Esophagus squamous epithelium (tissue), 5 donors: Measurements from ENCODE around the gene HNF4A. TPM values are rescaled to one million over a fixed set of nuclear protein-coding genes. Genes with fewer than 3 reads are reported as not detected.

Experiments
- DNase-seq: peaks from one replicate; lab custom pipeline; 2025; lab: John Stamatoyannopoulos, UW
- H3K27ac ChIP-seq, 4 donors: fragments of 200-600 bp; sonication (generic); one replicate each; pipeline ENCODE4 v1.5.1; 2016 to 2019; ENCODE audit warnings: mild to moderate bottlenecking in 1 of 4
- H3K27me3 ChIP-seq, 4 donors: fragments of 200-600 bp; sonication (generic); 1 replicate in 3 of 4; 2 replicates in 1 of 4; pipeline versions ENCODE4 v1.5.1 to v1.6.0; 2017 to 2021; ENCODE audit warnings: antibody characterized with exemption in 1 of 4
- H3K36me3 ChIP-seq, 3 donors: fragments of 200-600 bp; sonication (generic); one replicate each; pipeline ENCODE4 v1.5.1; 2016 to 2019
- H3K4me1 ChIP-seq, 3 donors: fragments of 200-600 bp; sonication (generic); one replicate each; pipeline ENCODE4 v1.5.1; 2017 to 2019
- H3K4me3 ChIP-seq, 4 donors: fragments of 200-600 bp; sonication (generic); 1 replicate in 3 of 4; 2 replicates in 1 of 4; pipeline ENCODE4 v1.5.1; 2016 to 2019; ENCODE audit warnings: mild to moderate bottlenecking in 2 of 4, moderate library complexity in 1 of 4
- H3K9me3 ChIP-seq, 3 donors: fragments of 200-600 bp; sonication (generic); one replicate each; pipeline ENCODE4 v1.5.1; 2016 to 2019
- POLR2A ChIP-seq, 4 donors: fragments of 450-650 bp; IDR thresholded peaks; one replicate each; pipeline ENCODE4 v1.6.1; 2017; ENCODE audit warnings: antibody characterized with exemption in 4 of 4, mild to moderate bottlenecking in 4 of 4, moderate library complexity in 3 of 4
- WGBS, 2 donors: methylation state at CpG; one replicate each; pipeline ENCODE4 v1.1.5; 2018; 5-methylcytosine and 5-hydroxymethylcytosine counted together
- intact Hi-C: fragments of 100-400 bp; cut with DNase I; formaldehyde crosslinking; loops from one replicate; pipeline ENCODE4 v1.15.0; 2022
- total RNA-seq, 4 donors: library from RNA; depleted of rRNA; stranded (reverse); fragments of >200 nt; gene quantifications; one replicate each; pipeline ENCODE4 v1.1.0, GENCODE V29; 2016
- TF ChIP-seq, protein P1 (sequence below), 6 experiments: fragments of 450-650 bp in 4 of 6; fragments of 200-600 bp in 2 of 6; sonication (generic) in 2 of 6; IDR thresholded peaks; one replicate each; pipeline ENCODE4 v1.5.1; 2016 to 2019; ENCODE audit warnings: antibody characterized with exemption in 6 of 6, mild to moderate bottlenecking in 4 of 6, moderate library complexity in 4 of 6
- donor health status: DM: yes; HTN: yes; CAD: no.

The HNF4A gene
- total RNA-seq, 4 donors from 2014 or later = not detected

GRCh38 chr20:44354979-44355497, 461 bp upstream of the HNF4A start:
- H3K4me1 ChIP-seq = peaks cover 0 to 9% (median 0%) of the 10 kb centered on the region in 3 donors
- DNase-seq = no peak
- 64 to 70% methylated on average over 6 of the region's 6 CpGs for WGBS, 2 donors
- no peak overlapping the region for H3K27ac ChIP-seq
- no peak overlapping the region for H3K4me3 ChIP-seq
- peaks cover 0 to 60% (median 0%) of the 10 kb centered on the region in 4 donors for H3K27me3 ChIP-seq
- intact Hi-C loops = no loop called here
- H3K36me3 ChIP-seq = no peaks in the 10 kb centered on the region
- TF ChIP-seq POLR2A (IDR thresholded peaks at IDR 0.05) = no peak
- TF ChIP-seq, protein P1, sequence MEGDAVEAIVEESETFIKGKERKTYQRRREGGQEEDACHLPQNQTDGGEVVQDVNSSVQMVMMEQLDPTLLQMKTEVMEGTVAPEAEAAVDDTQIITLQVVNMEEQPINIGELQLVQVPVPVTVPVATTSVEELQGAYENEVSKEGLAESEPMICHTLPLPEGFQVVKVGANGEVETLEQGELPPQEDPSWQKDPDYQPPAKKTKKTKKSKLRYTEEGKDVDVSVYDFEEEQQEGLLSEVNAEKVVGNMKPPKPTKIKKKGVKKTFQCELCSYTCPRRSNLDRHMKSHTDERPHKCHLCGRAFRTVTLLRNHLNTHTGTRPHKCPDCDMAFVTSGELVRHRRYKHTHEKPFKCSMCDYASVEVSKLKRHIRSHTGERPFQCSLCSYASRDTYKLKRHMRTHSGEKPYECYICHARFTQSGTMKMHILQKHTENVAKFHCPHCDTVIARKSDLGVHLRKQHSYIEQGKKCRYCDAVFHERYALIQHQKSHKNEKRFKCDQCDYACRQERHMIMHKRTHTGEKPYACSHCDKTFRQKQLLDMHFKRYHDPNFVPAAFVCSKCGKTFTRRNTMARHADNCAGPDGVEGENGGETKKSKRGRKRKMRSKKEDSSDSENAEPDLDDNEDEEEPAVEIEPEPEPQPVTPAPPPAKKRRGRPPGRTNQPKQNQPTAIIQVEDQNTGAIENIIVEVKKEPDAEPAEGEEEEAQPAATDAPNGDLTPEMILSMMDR (IDR thresholded peaks at IDR 0.05) = no peak
- no peaks in the 10 kb centered on the region for H3K9me3 ChIP-seq

- H3K9me3 ChIP-seq = no peaks in the 10 kb centered on the region
- no peak overlapping the region for H3K27ac ChIP-seq
- H3K36me3 ChIP-seq = no peaks in the 10 kb centered on the region
- H3K4me1 ChIP-seq = peaks cover 0 to 9% (median 0%) of the 10 kb centered on the region in 3 donors
- intact Hi-C loops = no loop called here
- 63 to 74% methylated on average over 14 of the region's 14 CpGs for WGBS, 2 donors
- no peak overlapping the region for H3K4me3 ChIP-seq
- no peak for DNase-seq
- no peak for TF ChIP-seq POLR2A (IDR thresholded peaks at IDR 0.05)
- TF ChIP-seq, protein P1 (IDR thresholded peaks at IDR 0.05) = no peak
- H3K27me3 ChIP-seq = peaks cover 0 to 56% (median 0%) of the 10 kb centered on the region in 4 donors
Observed at GRCh38 chr20:44356353-44356723, 839 bp downstream of the HNF4A start.

DNA sequence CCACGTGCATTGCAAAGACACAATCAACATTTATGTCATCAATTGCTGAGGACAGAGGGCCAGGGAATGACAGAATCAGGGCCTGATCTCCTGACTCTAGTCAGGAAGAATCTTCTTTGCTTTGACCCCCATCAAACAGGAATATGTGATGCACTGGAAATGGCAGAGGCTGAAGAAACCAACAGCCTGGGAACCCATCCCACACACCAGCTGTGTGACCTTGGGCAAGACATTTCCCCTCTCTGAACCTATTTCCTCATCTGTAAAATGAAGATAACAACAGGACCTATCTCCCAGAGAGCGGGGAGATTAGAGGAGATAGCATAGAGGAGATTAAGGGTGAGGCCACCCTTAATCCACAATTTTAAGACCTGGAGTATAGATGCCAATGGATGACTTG, 1.5 kb downstream of the HNF4A start:
- Histone ChIP-seq H3K4me3 (no peak overlapping the region), H3K9me3 (no peaks in the 10 kb centered on the region), H3K27ac (no peak overlapping the region), H3K36me3 (no peaks in the 10 kb centered on the region), H3K27me3 (peaks cover 0 to 56% (median 0%) of the 10 kb centered on the region in 4 donors), H3K4me1 (peaks cover 0 to 9% (median 0%) of the 10 kb centered on the region in 3 donors)
- intact Hi-C loops = no loop called here
- no peak for TF ChIP-seq POLR2A (IDR thresholded peaks at IDR 0.05)
- TF ChIP-seq, protein P1 (IDR thresholded peaks at IDR 0.05) = no peak
- DNase-seq = no peak
- 54 to 71% methylated on average over 2 of the region's 2 CpGs for WGBS, 2 donors

DNA sequence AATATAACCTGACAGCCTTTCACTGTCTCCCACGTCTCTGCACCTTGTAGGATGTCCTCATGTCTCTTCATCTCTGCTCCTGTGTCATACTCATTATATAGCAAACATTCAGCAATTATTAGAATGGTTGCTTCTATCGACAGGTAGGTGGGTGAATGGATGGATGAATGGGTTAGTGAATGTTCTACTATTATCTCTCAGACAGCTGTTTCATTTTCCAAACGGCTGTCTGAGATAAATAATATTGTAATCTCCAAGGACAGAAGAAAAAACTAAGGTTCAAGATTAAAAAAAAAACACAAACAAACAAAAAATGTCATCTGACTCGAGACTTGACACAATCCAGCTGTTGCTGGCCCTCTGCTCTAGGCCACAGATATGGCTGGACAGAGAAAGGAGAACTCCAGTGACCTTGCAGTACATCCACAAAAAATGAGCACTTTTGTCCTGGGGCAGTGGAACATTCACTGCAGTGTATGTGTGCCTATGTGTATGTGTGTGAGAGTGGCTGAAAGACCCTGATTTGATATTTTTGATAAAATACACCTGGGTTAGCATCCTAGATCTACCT, 2.1 kb downstream of the HNF4A start:
- H3K4me3 ChIP-seq = no peak overlapping the region
- WGBS, 2 donors = 26 to 44% methylated on average over 4 of the region's 4 CpGs
- intact Hi-C loops = no loop called here

DNA sequence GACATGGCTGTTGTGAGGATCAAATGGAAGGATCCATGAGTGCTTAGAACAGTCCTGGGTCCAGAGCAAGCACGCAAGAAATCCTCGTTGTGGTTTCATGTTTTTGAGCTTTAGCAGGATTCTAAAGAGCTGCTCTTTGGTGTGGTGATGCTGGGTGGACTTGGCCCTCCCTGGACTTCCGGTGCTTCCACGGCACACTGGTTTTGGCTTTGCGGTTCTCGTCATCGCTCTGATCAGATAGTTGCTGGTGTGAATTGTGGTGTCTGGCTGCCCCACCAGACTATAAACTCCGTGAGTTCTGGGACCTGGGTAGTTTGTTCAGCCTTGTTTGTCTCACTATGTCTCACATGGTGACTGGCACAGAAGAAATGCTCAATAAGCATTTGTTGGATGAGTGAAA, 3.3 kb downstream of the HNF4A start:
- no peaks in the 10 kb centered on the region for H3K9me3 ChIP-seq
- peaks cover 0 to 9% (median 0%) of the 10 kb centered on the region in 3 donors for H3K4me1 ChIP-seq
- DNase-seq = no peak
- no peak overlapping the region for H3K4me3 ChIP-seq
- H3K27ac ChIP-seq = no peak overlapping the region
- 82 to 87% methylated on average over 5 of the region's 8 CpGs for WGBS, 2 donors
- peaks cover 0 to 53% (median 0%) of the 10 kb centered on the region in 4 donors for H3K27me3 ChIP-seq
- H3K36me3 ChIP-seq = no peaks in the 10 kb centered on the region
- intact Hi-C loops = no loop called here
- TF ChIP-seq, protein P1 (IDR thresholded peaks at IDR 0.05) = no peak
- TF ChIP-seq POLR2A (IDR thresholded peaks at IDR 0.05) = no peak

More for the DNA sequence above, 2.1 kb downstream of the HNF4A start:
- Histone ChIP-seq H3K36me3 (no peaks in the 10 kb centered on the region), H3K4me1 (peaks cover 0 to 9% (median 0%) of the 10 kb centered on the region in 3 donors), H3K27me3 (peaks cover 0 to 56% (median 0%) of the 10 kb centered on the region in 4 donors), H3K27ac (no peak overlapping the region), H3K9me3 (no peaks in the 10 kb centered on the region)
- no peak for DNase-seq
- TF ChIP-seq, protein P1 (IDR thresholded peaks at IDR 0.05) = no peak
